GM23338 (cell line): ENCODE data around the gene TMEM63B. TPM values are rescaled to one million over a fixed set of nuclear protein-coding genes. Genes with fewer than 3 reads are reported as not detected.
"Not testable (repeated sequence)": the region's sequence is repeated elsewhere in the genome, so short reads cannot be mapped to it uniquely, and the experiment has no call there.

ENCODE experiments used
- ATAC-seq: fragments of 200-7000 bp; cut with Tn5 transposase; 3 replicates; pipeline ENCODE4 v1.9.1; 2020
- DNase-seq: peaks from one replicate; pipeline ENCODE4 v3.0.0-alpha.2; 2015; ENCODE audit warnings: low spot score
- H2AFZ ChIP-seq: fragments of 200-600 bp; sonication (generic); 2 replicates; pipeline ENCODE4 v1.8.0; 2016; ENCODE audit warnings: antibody characterized with exemption, mild to moderate bottlenecking, moderate library complexity
- H3F3A ChIP-seq: fragments of 200-600 bp; sonication (generic); replicated peaks from 2 replicates; pipeline ENCODE4 v1.8.0; 2017; ENCODE audit warnings: antibody characterized with exemption, mixed run types, low read depth
- H3K27ac ChIP-seq: fragments of 200-600 bp; sonication (generic); 2 replicates; pipeline ENCODE4 v1.6.1; 2016; ENCODE audit warnings: low read depth
- H3K27me3 ChIP-seq: fragments of 200-600 bp; sonication (generic); 2 replicates; pipeline ENCODE4 v1.8.0; 2016; ENCODE audit warnings: mild to moderate bottlenecking, mixed run types, moderate library complexity; ENCODE audit not compliant: insufficient read depth
- H3K36me3 ChIP-seq: fragments of 200-600 bp; sonication (generic); 2 replicates; pipeline ENCODE4 v1.8.0; 2016; ENCODE audit warnings: mild to moderate bottlenecking; ENCODE audit not compliant: insufficient read depth
- H3K4me1 ChIP-seq: fragments of 200-600 bp; sonication (generic); 2 replicates; pipeline ENCODE4 v1.8.0; 2016; ENCODE audit warnings: mild to moderate bottlenecking, moderate library complexity; ENCODE audit not compliant: insufficient read depth
- H3K4me2 ChIP-seq: fragments of 200-600 bp; sonication (generic); 2 replicates; pipeline ENCODE4 v1.7.1; 2017; ENCODE audit warnings: mixed run types
- H3K4me3 ChIP-seq: fragments of 200-600 bp; sonication (generic); 2 replicates; pipeline ENCODE4 v1.6.1; 2016; ENCODE audit warnings: mixed run types
- H3K79me2 ChIP-seq: fragments of 200-600 bp; sonication (generic); replicated peaks from 2 replicates; pipeline ENCODE4 v1.8.0; 2017; ENCODE audit warnings: mild to moderate bottlenecking; ENCODE audit not compliant: insufficient read depth
- H3K9me2 ChIP-seq: fragments of 200-600 bp; sonication (generic); 2 replicates; pipeline ENCODE4 v1.8.0; 2017; ENCODE audit not compliant: insufficient read depth
- H4K20me1 ChIP-seq: fragments of 200-600 bp; sonication (generic); replicated peaks from 2 replicates; pipeline ENCODE4 v1.8.0; 2017; ENCODE audit warnings: mild to moderate bottlenecking; ENCODE audit not compliant: insufficient read depth
- H3K27ac Mint-ChIP-seq: 2 replicates; pipeline ENCODE4 v1.8.0; 2020; ENCODE audit warnings: inconsistent platforms, mild to moderate bottlenecking, moderate library complexity, mixed read lengths
- H3K27me3 Mint-ChIP-seq: 3 replicates; pipeline ENCODE4 v1.8.0; 2022; ENCODE audit warnings: low read depth, mild to moderate bottlenecking, moderate library complexity, mixed read lengths, inconsistent platforms; ENCODE audit not compliant: insufficient read depth, poor library complexity
- H3K36me3 Mint-ChIP-seq: 3 replicates; pipeline ENCODE4 v1.8.0; 2021; ENCODE audit warnings: low read depth, mild to moderate bottlenecking, inconsistent platforms, moderate library complexity, mixed read lengths
- H3K4me1 Mint-ChIP-seq: 3 replicates; pipeline ENCODE4 v1.8.0; 2020; ENCODE audit warnings: mild to moderate bottlenecking, inconsistent platforms, mixed read lengths
- H3K4me3 Mint-ChIP-seq: 3 replicates; pipeline ENCODE4 v1.8.0; 2021; ENCODE audit warnings: moderate library complexity, mild to moderate bottlenecking, inconsistent platforms, mixed read lengths
- H3K9me3 Mint-ChIP-seq: 3 replicates; pipeline ENCODE4 v1.8.0; 2020; ENCODE audit warnings: moderate library complexity, mild to moderate bottlenecking, inconsistent platforms, mixed read lengths
- CTCF ChIP-seq, 2 experiments: fragments of 200-600 bp in 1 of 2; sonication (generic) in 1 of 2; conservative IDR thresholded peaks; 2 replicates each; pipeline versions ENCODE4 v1.5.1 to v1.6.1; 2016 to 2017; ENCODE audit warnings: antibody characterized with exemption in 2 of 2, low read depth in 2 of 2, mild to moderate bottlenecking in 2 of 2, moderate library complexity in 1 of 2
- EZH2 ChIP-seq: fragments of 200-600 bp; sonication (generic); IDR thresholded peaks from one replicate; pipeline ENCODE4 v1.8.0; 2017; ENCODE audit warnings: antibody characterized with exemption, mild to moderate bottlenecking, low read depth; ENCODE audit not compliant: unreplicated experiment
- EZH2phosphoT487 ChIP-seq: fragments of 200-600 bp; sonication (generic); IDR thresholded peaks from one replicate; pipeline ENCODE4 v1.8.1; 2018; ENCODE audit warnings: antibody characterized with exemption; ENCODE audit not compliant: unreplicated experiment
- POLR2AphosphoS5 ChIP-seq: IDR thresholded peaks from 2 replicates; pipeline ENCODE4 v1.6.1; 2016; ENCODE audit warnings: antibody characterized with exemption, low read depth
- STAT1 ChIP-seq: IDR thresholded peaks from one replicate; pipeline ENCODE4 v1.6.1; 2016; ENCODE audit warnings: antibody characterized with exemption; ENCODE audit not compliant: unreplicated experiment
- ZNF114 ChIP-seq: fragments of 250-450 bp; sonication (Bioruptor Pico); IDR thresholded peaks from 2 replicates; pipeline ENCODE4 v1.5.0; 2020; ENCODE audit warnings: mild to moderate bottlenecking, moderate library complexity
- polyA plus RNA-seq: library from polyadenylated mRNA; unstranded; fragments of >200 nt; fragmentation: Nextera tagmentation; extraction: Ambion mirVana; gene quantifications from 2 replicates; pipeline ENCODE4 v1.2.1, GENCODE V29; 2016
- total RNA-seq: library from RNA; depleted of rRNA; stranded (reverse); fragments of >200 nt; shearing (Covaris generic); gene quantifications from 2 replicates; pipeline ENCODE4 v1.2.3, GENCODE V29; 2014
- TF ChIP-seq, protein P1 (sequence below): IDR thresholded peaks from one replicate; pipeline ENCODE4 v1.6.1; 2018; ENCODE audit warnings: antibody characterized with exemption; ENCODE audit not compliant: unreplicated experiment
- TF ChIP-seq, protein P2 (sequence below): IDR thresholded peaks from 2 replicates; pipeline ENCODE4 v1.6.1; 2016; ENCODE audit warnings: antibody characterized with exemption

Gene TMEM63B
- total and polyA plus RNA-seq, 2 experiments from 2014 or later = 10.1 to 36.0 TPM

DNA sequence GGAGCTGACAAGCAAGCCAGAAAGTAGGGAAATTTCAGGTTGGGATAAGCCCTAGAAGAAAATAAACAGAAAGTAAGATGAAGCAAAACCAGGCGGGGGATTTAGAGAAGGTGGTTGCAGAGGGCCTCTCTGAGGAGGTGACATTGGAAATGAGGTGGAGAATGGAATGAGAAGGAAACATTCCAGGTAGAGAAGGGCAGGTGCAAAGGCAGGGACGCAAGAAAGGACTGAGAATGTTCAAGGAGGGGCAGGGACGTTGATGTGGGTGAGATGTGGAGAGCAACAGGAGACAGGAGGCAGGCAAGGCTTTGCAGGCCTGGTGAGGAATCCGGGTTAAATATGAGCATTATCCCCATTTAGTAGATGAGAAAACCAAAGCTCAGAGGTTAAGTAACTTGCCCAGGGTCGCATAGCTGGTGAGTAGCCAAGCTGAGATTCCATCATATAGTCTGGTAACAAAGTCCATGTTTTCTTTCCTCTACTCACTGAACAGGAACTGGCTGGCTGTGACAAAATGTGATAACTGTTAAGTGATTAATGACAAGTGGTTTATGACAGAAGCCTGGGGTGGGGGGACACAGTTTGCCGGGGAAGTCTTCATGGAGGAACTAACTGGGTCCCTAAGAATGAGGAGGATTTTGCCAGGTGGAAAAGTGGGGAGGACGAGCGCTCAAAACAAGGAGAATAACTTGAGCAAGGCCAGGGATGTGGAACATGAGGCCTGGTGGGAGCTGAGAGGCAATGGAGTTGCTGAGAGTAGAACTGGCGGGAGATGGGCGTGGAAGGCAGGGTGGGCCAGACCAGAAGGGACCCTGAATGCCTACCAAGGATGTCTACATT is 32.7 kb upstream of the TMEM63B start (continued):
- TF ChIP-seq, protein P1, sequence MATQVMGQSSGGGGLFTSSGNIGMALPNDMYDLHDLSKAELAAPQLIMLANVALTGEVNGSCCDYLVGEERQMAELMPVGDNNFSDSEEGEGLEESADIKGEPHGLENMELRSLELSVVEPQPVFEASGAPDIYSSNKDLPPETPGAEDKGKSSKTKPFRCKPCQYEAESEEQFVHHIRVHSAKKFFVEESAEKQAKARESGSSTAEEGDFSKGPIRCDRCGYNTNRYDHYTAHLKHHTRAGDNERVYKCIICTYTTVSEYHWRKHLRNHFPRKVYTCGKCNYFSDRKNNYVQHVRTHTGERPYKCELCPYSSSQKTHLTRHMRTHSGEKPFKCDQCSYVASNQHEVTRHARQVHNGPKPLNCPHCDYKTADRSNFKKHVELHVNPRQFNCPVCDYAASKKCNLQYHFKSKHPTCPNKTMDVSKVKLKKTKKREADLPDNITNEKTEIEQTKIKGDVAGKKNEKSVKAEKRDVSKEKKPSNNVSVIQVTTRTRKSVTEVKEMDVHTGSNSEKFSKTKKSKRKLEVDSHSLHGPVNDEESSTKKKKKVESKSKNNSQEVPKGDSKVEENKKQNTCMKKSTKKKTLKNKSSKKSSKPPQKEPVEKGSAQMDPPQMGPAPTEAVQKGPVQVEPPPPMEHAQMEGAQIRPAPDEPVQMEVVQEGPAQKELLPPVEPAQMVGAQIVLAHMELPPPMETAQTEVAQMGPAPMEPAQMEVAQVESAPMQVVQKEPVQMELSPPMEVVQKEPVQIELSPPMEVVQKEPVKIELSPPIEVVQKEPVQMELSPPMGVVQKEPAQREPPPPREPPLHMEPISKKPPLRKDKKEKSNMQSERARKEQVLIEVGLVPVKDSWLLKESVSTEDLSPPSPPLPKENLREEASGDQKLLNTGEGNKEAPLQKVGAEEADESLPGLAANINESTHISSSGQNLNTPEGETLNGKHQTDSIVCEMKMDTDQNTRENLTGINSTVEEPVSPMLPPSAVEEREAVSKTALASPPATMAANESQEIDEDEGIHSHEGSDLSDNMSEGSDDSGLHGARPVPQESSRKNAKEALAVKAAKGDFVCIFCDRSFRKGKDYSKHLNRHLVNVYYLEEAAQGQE = no peak
- no peak for TF ChIP-seq ZNF114

DNA sequence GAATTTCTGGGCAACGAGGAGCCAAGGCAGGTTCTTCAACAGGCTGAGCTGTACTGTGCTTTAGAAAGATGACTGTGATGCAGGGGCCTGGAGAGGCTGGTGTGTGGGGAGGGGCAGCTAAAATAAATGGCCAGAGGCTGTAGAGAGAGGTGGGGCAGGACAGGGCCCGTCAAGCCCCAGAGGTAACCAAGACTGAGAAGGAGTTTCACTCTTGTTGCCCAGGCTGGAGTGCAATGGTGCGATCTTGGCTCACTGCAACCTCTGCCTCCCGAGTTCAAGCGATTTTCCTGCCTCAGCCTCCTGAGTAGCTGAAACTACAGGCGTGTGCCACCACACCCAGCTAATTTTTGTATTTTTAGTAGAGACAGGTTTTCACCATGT is 32.1 kb upstream of the TMEM63B start:
- not testable (repeated sequence) for H3K36me3 ChIP-seq, H3K27me3 Mint-ChIP-seq, H3K27me3 ChIP-seq, H3K4me2 ChIP-seq, ATAC-seq, H3K9me2 ChIP-seq, H3K9me3 Mint-ChIP-seq, H2AFZ ChIP-seq, H3K36me3 Mint-ChIP-seq, DNase-seq, H3K4me1 Mint-ChIP-seq, H3K4me3 ChIP-seq, H3K27ac ChIP-seq, H3K27ac Mint-ChIP-seq, H3K4me3 Mint-ChIP-seq, H3F3A ChIP-seq, H3K4me1 ChIP-seq, H3K79me2 ChIP-seq
- peaks cover 11% of the 10 kb centered on the region; the same call in 1 of the 2 replicates for H4K20me1 ChIP-seq

GRCh38 chr6:44096612-44097011 is 30.7 kb upstream of the TMEM63B start:
- Mint-ChIP-seq H3K27me3 (peaks cover 7% of the 10 kb centered on the region), H3K9me3 (no peaks in the 10 kb centered on the region; the same call in 2 of the 3 replicates), H3K27ac (no peak overlapping the region), H3K4me1 (peaks cover 5% of the 10 kb centered on the region), H3K36me3 (peaks cover 9% of the 10 kb centered on the region; the same call in 2 of the 3 replicates), H3K4me3 (no peak overlapping the region; the same call in 2 of the 3 replicates)
- no peaks in the 10 kb centered on the region for H3F3A ChIP-seq
- no peak overlapping the region for H3K4me2 ChIP-seq
- no peaks in the 10 kb centered on the region for H3K79me2 ChIP-seq
- peak; percentile 74 for DNase-seq
- no peak overlapping the region for H3K4me3 ChIP-seq
- no peak for TF ChIP-seq STAT1
- no peak for TF ChIP-seq ZNF114
- no peak for TF ChIP-seq EZH2phosphoT487
- TF ChIP-seq POLR2AphosphoS5 = no peak
- TF ChIP-seq, protein P1 = no peak
- peak; percentile 69 to 95 for TF ChIP-seq CTCF (conservative IDR thresholded peaks at IDR 0.05; ENCODE audit: low read depth in 2 of 2)
- no peak for TF ChIP-seq EZH2
- TF ChIP-seq, protein P2, sequence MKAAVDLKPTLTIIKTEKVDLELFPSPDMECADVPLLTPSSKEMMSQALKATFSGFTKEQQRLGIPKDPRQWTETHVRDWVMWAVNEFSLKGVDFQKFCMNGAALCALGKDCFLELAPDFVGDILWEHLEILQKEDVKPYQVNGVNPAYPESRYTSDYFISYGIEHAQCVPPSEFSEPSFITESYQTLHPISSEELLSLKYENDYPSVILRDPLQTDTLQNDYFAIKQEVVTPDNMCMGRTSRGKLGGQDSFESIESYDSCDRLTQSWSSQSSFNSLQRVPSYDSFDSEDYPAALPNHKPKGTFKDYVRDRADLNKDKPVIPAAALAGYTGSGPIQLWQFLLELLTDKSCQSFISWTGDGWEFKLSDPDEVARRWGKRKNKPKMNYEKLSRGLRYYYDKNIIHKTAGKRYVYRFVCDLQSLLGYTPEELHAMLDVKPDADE = no peak
- no peaks in the 10 kb centered on the region for H3K4me1 ChIP-seq
- no peak overlapping the region for H2AFZ ChIP-seq
- H3K27ac ChIP-seq = no peak overlapping the region
- ATAC-seq = peak; percentile 82
- H4K20me1 ChIP-seq = peaks cover 11% of the 10 kb centered on the region; the same call in 1 of the 2 replicates
- no peaks in the 10 kb centered on the region for H3K27me3 ChIP-seq
- no peaks in the 10 kb centered on the region for H3K36me3 ChIP-seq
- H3K9me2 ChIP-seq = no peaks in the 10 kb centered on the region
